ENCODE data around the gene FYN.

FYN gene

GRCh38 chr6:111848262-111848812 is 24.9 kb downstream of the FYN start:
- no peaks in the 10 kb centered on the region for H3K36me3 Mint-ChIP-seq (ENCODE audit: low read depth)
- no peaks in the 10 kb centered on the region for H3K9me3 Mint-ChIP-seq
- peak overlapping the region in 1 of 3 experiments; percentile 83 for H3K27ac Mint-ChIP-seq
- H3K4me1 Mint-ChIP-seq = peaks cover 45% of the 10 kb centered on the region
- no peak for TF ChIP-seq CTCF (IDR thresholded peaks at IDR 0.05; ENCODE audit: unreplicated experiment in 3 of 3)
- H3K27me3 Mint-ChIP-seq (ENCODE audit: low read depth) = no peaks in the 10 kb centered on the region
- no peak overlapping the region for H3K4me3 Mint-ChIP-seq

- no peaks in the 10 kb centered on the region for H3K9me3 Mint-ChIP-seq
- H3K36me3 Mint-ChIP-seq (ENCODE audit: low read depth) = no peaks in the 10 kb centered on the region
- H3K27me3 Mint-ChIP-seq (ENCODE audit: low read depth) = no peaks in the 10 kb centered on the region
- H3K4me1 Mint-ChIP-seq = peaks cover 30% of the 10 kb centered on the region
- peak overlapping the region in 1 of 3 experiments; percentile 54 for H3K4me3 Mint-ChIP-seq
- TF ChIP-seq CTCF (IDR thresholded peaks at IDR 0.05; ENCODE audit: unreplicated experiment in 3 of 3) = no peak
- H3K27ac Mint-ChIP-seq = peak overlapping the region in 2 of 3 experiments; percentile 87 to 91
These were observed 26.5 kb downstream of the FYN start for GRCh38 chr6:111846492-111847409.

GRCh38 chr6:111846066-111846465 is 27.2 kb downstream of the FYN start:
- Mint-ChIP-seq H3K4me3 (peak overlapping the region in 2 of 3 experiments; percentile 23 to 54), H3K36me3 (ENCODE audit: low read depth) (no peaks in the 10 kb centered on the region), H3K27me3 (ENCODE audit: low read depth) (no peaks in the 10 kb centered on the region), H3K27ac (peak overlapping the region in 2 of 3 experiments; percentile 87 to 91), H3K4me1 (peaks cover 23% of the 10 kb centered on the region), H3K9me3 (no peaks in the 10 kb centered on the region)
- TF ChIP-seq CTCF (IDR thresholded peaks at IDR 0.05; ENCODE audit: unreplicated experiment in 3 of 3) = no peak

GRCh38 chr6:111845441-111845871 is 27.8 kb downstream of the FYN start:
- H3K27ac Mint-ChIP-seq = peak overlapping the region in 2 of 3 experiments; percentile 87 to 91
- H3K36me3 Mint-ChIP-seq (ENCODE audit: low read depth) = no peaks in the 10 kb centered on the region

GRCh38 chr6:111844921-111845320 is 28.3 kb downstream of the FYN start:
- H3K27me3 Mint-ChIP-seq (ENCODE audit: low read depth) = no peaks in the 10 kb centered on the region
- H3K4me1 Mint-ChIP-seq = peaks cover 11% of the 10 kb centered on the region
- no peak overlapping the region for H3K4me3 Mint-ChIP-seq
- H3K36me3 Mint-ChIP-seq (ENCODE audit: low read depth) = peaks cover 3% of the 10 kb centered on the region
- H3K9me3 Mint-ChIP-seq = no peaks in the 10 kb centered on the region
- no peak for TF ChIP-seq CTCF (IDR thresholded peaks at IDR 0.05; ENCODE audit: unreplicated experiment in 3 of 3)
- H3K27ac Mint-ChIP-seq = peak overlapping the region in 2 of 3 experiments; percentile 55 to 81

More at GRCh38 chr6:111845441-111845871, 27.8 kb downstream of the FYN start:
- H3K27me3 Mint-ChIP-seq (ENCODE audit: low read depth) = no peaks in the 10 kb centered on the region
- no peak for TF ChIP-seq CTCF (IDR thresholded peaks at IDR 0.05; ENCODE audit: unreplicated experiment in 3 of 3)
- peaks cover 17% of the 10 kb centered on the region for H3K4me1 Mint-ChIP-seq
- peak overlapping the region in 1 of 3 experiments; percentile 54 for H3K4me3 Mint-ChIP-seq
- no peaks in the 10 kb centered on the region for H3K9me3 Mint-ChIP-seq

Measured in nephron (organoid).